ENCODE results near the gene MYOCD. TPM values are rescaled to one million over a fixed set of nuclear protein-coding genes. Genes with fewer than 3 reads are reported as not detected.
A peak's percentile ranks its signal among the peaks of the same experiment; 100 is the strongest.

The MYOCD gene
- total and polyA plus RNA-seq, 2 of the 13 experiments (the other 11 are each of a cell fraction or from before 2014, with no cell fraction given): not detected

DNA sequence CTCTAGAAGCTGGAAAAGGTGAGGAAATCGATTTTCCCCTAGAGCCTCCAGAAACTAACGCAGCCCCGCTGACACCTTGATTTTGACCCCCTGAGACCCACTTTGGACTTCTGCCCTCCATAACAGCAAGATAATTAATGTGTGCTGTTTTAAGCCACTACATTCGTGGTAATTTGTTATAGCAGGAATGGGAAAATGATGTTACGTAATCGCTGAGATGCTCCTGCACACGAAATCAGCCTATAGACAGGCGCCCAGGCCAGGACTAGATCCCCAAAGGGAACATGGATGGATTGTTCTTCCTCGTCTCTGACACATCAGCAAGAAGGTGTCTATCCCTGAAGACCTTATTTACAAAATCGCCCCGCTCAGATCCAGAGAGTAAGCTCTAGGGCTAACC is 1.4 kb upstream of the MYOCD start:
- intact Hi-C loops (cut with micrococcal nuclease; ENCODE audit: unreplicated experiment): no loop called here
- FAIRE-seq: no peak
- no TSS peak for BruUV-seq (replicated peaks)
- Histone ChIP-seq H3K9me3 (ENCODE audit: low read length) (no peaks in the 10 kb centered on the region), H2AFZ (ENCODE audit: low read length) (no peak overlapping the region), H3K79me2 (ENCODE audit: insufficient read depth, low read length) (no peaks in the 10 kb centered on the region), H3K4me3 (replicated peaks in 1 of 3; ENCODE audit: insufficient read depth in 1 of 3, low read depth in 2 of 3, low read length in 3 of 3) (no peak overlapping the region), H3K9ac (ENCODE audit: insufficient read depth, low read depth, low read length) (no peak overlapping the region), H3K4me2 (ENCODE audit: low read depth, low read length) (no peak overlapping the region), H3K27ac (ENCODE audit: extremely low read length, insufficient read depth, low read length) (no peak overlapping the region), H4K20me1 (ENCODE audit: insufficient read depth, low read length) (no peaks in the 10 kb centered on the region), H3K4me1 (ENCODE audit: insufficient read depth, low read length) (no peaks in the 10 kb centered on the region), H3K36me3 (replicated peaks in 1 of 2; ENCODE audit: control insufficient read depth in 1 of 2, insufficient read depth in 2 of 2, low read length in 2 of 2) (no peaks in the 10 kb centered on the region), H3K27me3 (ENCODE audit: control insufficient read depth in 1 of 2, insufficient read depth in 2 of 2, low read length in 2 of 2) (peaks cover 0 to 41% of the 10 kb centered on the region in 2 experiments; a peak in 3 of 5 replicates)
- in situ Hi-C loops (cut with HindIII; ENCODE audit: extremely low pct_ligation_motif_present, low pct_unique_long_range_greater_than_20kb): no loop called here
- 39% methylated on average over 8 of the region's 11 CpGs for WGBS (ENCODE audit: low lambda C conversion rate)
- no peak for DNase-seq (ENCODE audit: low spot score)
- ChIA-PET POLR2A (no interaction called here), CTCF (ENCODE audit: low intra/inter-chr PET ratio, low total read pairs) (no interaction called here)
- no peak for ATAC-seq
- no peak for TF ChIP-seq U2AF2 (IDR thresholded peaks at IDR 0.05; ENCODE audit: low read depth, low read length)
- TF ChIP-seq CEBPB (IDR thresholded peaks at IDR 0.05; ENCODE audit: borderline replicate concordance, low read depth, low read length): peak; percentile 66

- ATAC-seq: no peak
- Histone ChIP-seq H3K9me3 (ENCODE audit: low read length) (no peaks in the 10 kb centered on the region), H2AFZ (ENCODE audit: low read length) (no peak overlapping the region), H3K27ac (ENCODE audit: extremely low read length, insufficient read depth, low read length) (no peak overlapping the region), H3K4me1 (ENCODE audit: insufficient read depth, low read length) (no peaks in the 10 kb centered on the region), H4K20me1 (ENCODE audit: insufficient read depth, low read length) (no peaks in the 10 kb centered on the region), H3K27me3 (ENCODE audit: control insufficient read depth in 1 of 2, insufficient read depth in 2 of 2, low read length in 2 of 2) (peaks cover 0 to 41% of the 10 kb centered on the region in 2 experiments; a peak in 3 of 5 replicates), H3K79me2 (ENCODE audit: insufficient read depth, low read length) (no peaks in the 10 kb centered on the region), H3K36me3 (replicated peaks in 1 of 2; ENCODE audit: control insufficient read depth in 1 of 2, insufficient read depth in 2 of 2, low read length in 2 of 2) (no peaks in the 10 kb centered on the region), H3K9ac (ENCODE audit: insufficient read depth, low read depth, low read length) (no peak overlapping the region), H3K4me3 (replicated peaks in 1 of 3; ENCODE audit: insufficient read depth in 1 of 3, low read depth in 2 of 3, low read length in 3 of 3) (no peak overlapping the region), H3K4me2 (ENCODE audit: low read depth, low read length) (no peak overlapping the region)
- in situ Hi-C loops (cut with HindIII; ENCODE audit: extremely low pct_ligation_motif_present, low pct_unique_long_range_greater_than_20kb): loop anchor here (5.0 kb wide), 2 partner anchors 408 to 483 kb away; no protein-coding TSS in a partner anchor
- POLR2A ChIA-PET: no interaction called here
- CTCF ChIA-PET (ENCODE audit: low intra/inter-chr PET ratio, low total read pairs): no interaction called here
- FAIRE-seq: no peak
- intact Hi-C loops (cut with micrococcal nuclease; ENCODE audit: unreplicated experiment): loop anchor here (5.0 kb wide), 1 partner anchor 483 kb away; no protein-coding TSS in a partner anchor
- 30% methylated on average over 11 of the region's 11 CpGs for WGBS (ENCODE audit: low lambda C conversion rate)
- no peak for DNase-seq (ENCODE audit: low spot score)
- BruUV-seq (replicated peaks): no TSS peak
- TF ChIP-seq NFE2 (CRISPR knock-in tag; IDR thresholded peaks at IDR 0.05) (no peak), NR2F6 (IDR thresholded peaks at IDR 0.05) (no peak), NR2F6 (CRISPR knock-in tag; IDR thresholded peaks at IDR 0.05) (no peak), GRHL1 (CRISPR knock-in tag; conservative IDR thresholded peaks at IDR 0.05) (no peak), KDM3A (CRISPR knock-in tag; IDR thresholded peaks at IDR 0.05; ENCODE audit: low read depth) (no peak), PHF5A (CRISPR knock-in tag; IDR thresholded peaks at IDR 0.05; ENCODE audit: low read depth, unreplicated experiment) (no peak), PLRG1 (conservative IDR thresholded peaks at IDR 0.05) (no peak), TRIM24 (CRISPR knock-in tag; IDR thresholded peaks at IDR 0.05) (no peak), ZNF792 (CRISPR knock-in tag; IDR thresholded peaks at IDR 0.05) (no peak), PCBP2 (optimal IDR thresholded peaks at IDR 0.05; ENCODE audit: low read depth, low read length, poor library complexity, severe bottlenecking) (no peak), ZNF83 (CRISPR knock-in tag; IDR thresholded peaks at IDR 0.05; ENCODE audit: borderline replicate concordance) (no peak), DDIT3 (CRISPR knock-in tag; IDR thresholded peaks at IDR 0.05) (no peak), TCF12 (IDR thresholded peaks at IDR 0.05) (no peak), TCF12 (CRISPR knock-in tag; IDR thresholded peaks at IDR 0.05) (no peak), ZNF598 (CRISPR knock-in tag; IDR thresholded peaks at IDR 0.05; ENCODE audit: borderline replicate concordance) (no peak), NAIF1 (CRISPR knock-in tag; IDR thresholded peaks at IDR 0.05; ENCODE audit: borderline replicate concordance) (no peak)
- TF ChIP-seq, protein P1, sequence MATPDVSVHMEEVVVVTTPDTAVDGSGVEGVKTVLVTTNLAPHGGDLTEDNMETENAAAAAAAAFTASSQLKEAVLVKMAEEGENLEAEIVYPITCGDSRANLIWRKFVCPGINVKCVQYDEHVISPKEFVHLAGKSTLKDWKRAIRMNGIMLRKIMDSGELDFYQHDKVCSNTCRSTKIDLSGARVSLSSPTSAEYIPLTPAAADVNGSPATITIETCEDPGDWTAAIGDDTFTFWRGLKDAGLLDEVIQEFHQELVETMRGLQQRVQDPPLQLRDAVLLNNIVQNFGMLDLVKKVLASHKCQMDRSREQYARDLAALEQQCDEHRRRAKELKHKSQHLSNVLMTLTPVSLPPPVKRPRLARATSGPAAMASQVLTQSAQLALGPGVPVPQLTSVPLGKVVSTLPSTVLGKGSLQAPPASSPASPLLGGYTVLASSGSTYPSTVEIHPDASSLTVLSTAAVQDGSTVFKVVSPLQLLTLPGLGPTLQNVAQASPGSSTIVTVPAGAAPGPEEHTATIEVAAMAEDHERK (CRISPR knock-in tag; IDR thresholded peaks at IDR 0.05; ENCODE audit: low read depth): no peak
Measured at GRCh38 chr17:12664894-12665262, 812 bp upstream of the MYOCD start.

Measured in HepG2 (cell line).